22Rv1 (cell line): ENCODE results near the gene OR13J1.

Source experiments
- ZFX ChIP-seq: fragments of 450-650 bp; IDR thresholded peaks from 2 replicates; pipeline ENCODE4 v1.6.1; 2017; ENCODE audit warnings: antibody characterized with exemption, borderline replicate concordance
- TF ChIP-seq, protein P1 (sequence below): fragments of 450-650 bp; IDR thresholded peaks from 2 replicates; pipeline ENCODE4 v1.5.1; 2017; ENCODE audit warnings: mild to moderate bottlenecking

- TF ChIP-seq, protein P1, sequence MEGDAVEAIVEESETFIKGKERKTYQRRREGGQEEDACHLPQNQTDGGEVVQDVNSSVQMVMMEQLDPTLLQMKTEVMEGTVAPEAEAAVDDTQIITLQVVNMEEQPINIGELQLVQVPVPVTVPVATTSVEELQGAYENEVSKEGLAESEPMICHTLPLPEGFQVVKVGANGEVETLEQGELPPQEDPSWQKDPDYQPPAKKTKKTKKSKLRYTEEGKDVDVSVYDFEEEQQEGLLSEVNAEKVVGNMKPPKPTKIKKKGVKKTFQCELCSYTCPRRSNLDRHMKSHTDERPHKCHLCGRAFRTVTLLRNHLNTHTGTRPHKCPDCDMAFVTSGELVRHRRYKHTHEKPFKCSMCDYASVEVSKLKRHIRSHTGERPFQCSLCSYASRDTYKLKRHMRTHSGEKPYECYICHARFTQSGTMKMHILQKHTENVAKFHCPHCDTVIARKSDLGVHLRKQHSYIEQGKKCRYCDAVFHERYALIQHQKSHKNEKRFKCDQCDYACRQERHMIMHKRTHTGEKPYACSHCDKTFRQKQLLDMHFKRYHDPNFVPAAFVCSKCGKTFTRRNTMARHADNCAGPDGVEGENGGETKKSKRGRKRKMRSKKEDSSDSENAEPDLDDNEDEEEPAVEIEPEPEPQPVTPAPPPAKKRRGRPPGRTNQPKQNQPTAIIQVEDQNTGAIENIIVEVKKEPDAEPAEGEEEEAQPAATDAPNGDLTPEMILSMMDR = no peak
- no peak for TF ChIP-seq ZFX
Observed at GRCh38 chr9:35840881-35841644, 29.1 kb downstream of the OR13J1 start.
